K562 (cell line): ENCODE measurements around the gene DCPS. TPM values are rescaled to one million over a fixed set of nuclear protein-coding genes. Genes with fewer than 3 reads are reported as not detected.
A peak's percentile ranks its signal among the peaks of the same experiment; 100 is the strongest.

Source experiments
- polyA plus RNA-seq, 8 experiments: library from polyadenylated mRNA; depleted of rRNA in 4 of 8; stranded (reverse) in 5 of 8; unstranded in 3 of 8; fragments of >200 nt; fragmentation: Nextera tagmentation in 2 of 8; fragmentation: Illumina TruSeq in 1 of 8; extraction: Ambion mirVana in 2 of 8; extraction: Trizol in 1 of 8; gene quantifications; 2 replicates each; pipeline versions ENCODE4 v1.2.1 to v1.2.3, GENCODE V29; 2011 to 2014; ENCODE audit warnings: inconsistent platforms in 1 of 8, missing spikeins in 1 of 8
- total RNA-seq, 7 experiments: library from RNA; depleted of rRNA in 6 of 7; stranded (reverse); fragments of >200 nt in 6 of 7; fragmentation: Illumina TruSeq in 2 of 7; extraction: Trizol in 2 of 7; gene quantifications; 2 replicates each; pipeline versions ENCODE4 v1.2.1 to v1.2.3, GENCODE V29; 2011 to 2021; ENCODE audit warnings: low replicate concordance in 1 of 7
- TF ChIP-seq, protein P1 (sequence below), 2 experiments: fragments of 450-650 bp; formaldehyde crosslinking in 1 of 2; IDR thresholded peaks; 2 replicates each; pipeline versions ENCODE4 v1.4.0 to v1.6.1; 2014 to 2020; ENCODE audit warnings: mild to moderate bottlenecking in 2 of 2, borderline replicate concordance in 1 of 2, low read depth in 1 of 2

DCPS gene
- total and polyA plus RNA-seq, 9 of the 15 experiments (the other 6 are each of a cell fraction or from before 2014, with no cell fraction given), result 8.7 to 38.1 (median 17.9) TPM

DNA sequence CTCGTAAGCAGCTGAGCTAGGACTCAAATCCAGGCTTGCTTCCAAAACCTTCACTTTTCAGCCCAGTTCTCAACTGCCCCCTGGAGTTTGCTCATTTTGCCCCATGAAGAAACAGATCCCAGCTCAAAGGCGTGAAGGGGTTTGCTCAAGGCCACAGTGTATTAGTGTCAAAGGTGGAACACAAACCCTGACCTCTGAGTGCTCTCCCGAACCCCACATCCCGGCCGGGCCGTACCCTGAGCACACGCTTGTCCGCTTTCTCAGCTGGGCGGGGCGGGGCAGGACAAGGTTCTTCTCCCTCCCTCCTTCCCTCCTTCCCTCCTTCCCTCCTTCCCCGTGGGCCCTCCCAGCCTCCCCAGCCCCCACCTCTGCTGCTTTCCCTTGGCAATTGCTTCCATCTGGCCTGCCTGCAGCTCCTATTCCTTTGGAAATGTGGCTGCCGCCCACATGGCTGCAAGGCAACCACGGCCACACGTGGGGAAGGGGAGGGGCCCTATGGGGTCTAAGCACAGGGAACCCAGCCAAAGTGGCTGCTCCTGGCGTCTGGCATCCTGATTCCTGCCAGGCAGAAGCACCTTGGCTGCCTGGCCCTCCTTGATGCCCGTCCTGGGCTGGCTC is 55.7 kb downstream of the DCPS start (continued):
- TF ChIP-seq, protein P1, sequence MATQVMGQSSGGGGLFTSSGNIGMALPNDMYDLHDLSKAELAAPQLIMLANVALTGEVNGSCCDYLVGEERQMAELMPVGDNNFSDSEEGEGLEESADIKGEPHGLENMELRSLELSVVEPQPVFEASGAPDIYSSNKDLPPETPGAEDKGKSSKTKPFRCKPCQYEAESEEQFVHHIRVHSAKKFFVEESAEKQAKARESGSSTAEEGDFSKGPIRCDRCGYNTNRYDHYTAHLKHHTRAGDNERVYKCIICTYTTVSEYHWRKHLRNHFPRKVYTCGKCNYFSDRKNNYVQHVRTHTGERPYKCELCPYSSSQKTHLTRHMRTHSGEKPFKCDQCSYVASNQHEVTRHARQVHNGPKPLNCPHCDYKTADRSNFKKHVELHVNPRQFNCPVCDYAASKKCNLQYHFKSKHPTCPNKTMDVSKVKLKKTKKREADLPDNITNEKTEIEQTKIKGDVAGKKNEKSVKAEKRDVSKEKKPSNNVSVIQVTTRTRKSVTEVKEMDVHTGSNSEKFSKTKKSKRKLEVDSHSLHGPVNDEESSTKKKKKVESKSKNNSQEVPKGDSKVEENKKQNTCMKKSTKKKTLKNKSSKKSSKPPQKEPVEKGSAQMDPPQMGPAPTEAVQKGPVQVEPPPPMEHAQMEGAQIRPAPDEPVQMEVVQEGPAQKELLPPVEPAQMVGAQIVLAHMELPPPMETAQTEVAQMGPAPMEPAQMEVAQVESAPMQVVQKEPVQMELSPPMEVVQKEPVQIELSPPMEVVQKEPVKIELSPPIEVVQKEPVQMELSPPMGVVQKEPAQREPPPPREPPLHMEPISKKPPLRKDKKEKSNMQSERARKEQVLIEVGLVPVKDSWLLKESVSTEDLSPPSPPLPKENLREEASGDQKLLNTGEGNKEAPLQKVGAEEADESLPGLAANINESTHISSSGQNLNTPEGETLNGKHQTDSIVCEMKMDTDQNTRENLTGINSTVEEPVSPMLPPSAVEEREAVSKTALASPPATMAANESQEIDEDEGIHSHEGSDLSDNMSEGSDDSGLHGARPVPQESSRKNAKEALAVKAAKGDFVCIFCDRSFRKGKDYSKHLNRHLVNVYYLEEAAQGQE (IDR thresholded peaks at IDR 0.05; ENCODE audit: borderline replicate concordance), result peak; percentile 30; the same call in 1 of the 2 replicates
- TF ChIP-seq, protein P1 (CRISPR knock-in tag; IDR thresholded peaks at IDR 0.05; ENCODE audit: low read depth), result no peak
